Skeletal muscle tissue (tissue), 4 donors: ENCODE data around the gene TMEM165. TPM values are rescaled to one million over a fixed set of nuclear protein-coding genes. Genes with fewer than 3 reads are reported as not detected.

ENCODE experiments used
- H3K27ac ChIP-seq: one replicate; pipeline ENCODE4 v1.7.0; 2013; ENCODE audit warnings: mild to moderate bottlenecking, low read depth, low read length, inconsistent platforms
- H3K27me3 ChIP-seq, 3 donors: one replicate each; pipeline ENCODE4 v1.7.0; 2013; ENCODE audit warnings: low read length in 3 of 3; ENCODE audit not compliant: control insufficient read depth in 3 of 3, insufficient read depth in 3 of 3
- H3K36me3 ChIP-seq, 3 donors: one replicate each; pipeline ENCODE4 v1.7.0; 2013; ENCODE audit warnings: low read length in 3 of 3; ENCODE audit not compliant: control insufficient read depth in 3 of 3, insufficient read depth in 3 of 3
- H3K4me1 ChIP-seq, 3 donors: one replicate each; pipeline ENCODE4 v1.7.0; 2013; ENCODE audit warnings: low read length in 3 of 3, mild to moderate bottlenecking in 3 of 3; ENCODE audit not compliant: control insufficient read depth in 3 of 3, insufficient read depth in 3 of 3
- H3K4me3 ChIP-seq, 3 donors: one replicate each; pipeline ENCODE4 v1.7.0; 2013; ENCODE audit warnings: low read length in 3 of 3
- H3K9ac ChIP-seq, 3 donors: one replicate each; pipeline ENCODE4 v1.7.0; 2013; ENCODE audit warnings: low read length in 3 of 3, mild to moderate bottlenecking in 3 of 3, moderate library complexity in 2 of 3, low read depth in 1 of 3
- H3K9me3 ChIP-seq, 3 donors: one replicate each; pipeline ENCODE4 v1.7.0; 2013; ENCODE audit warnings: low read length in 3 of 3; ENCODE audit not compliant: control insufficient read depth in 3 of 3
- total RNA-seq: library from RNA; depleted of rRNA; stranded (reverse); fragments of >200 nt; gene quantifications from one replicate; pipeline ENCODE4 v1.2.3, GENCODE V29; 2014
- donor health status: Osteomylitis.

Gene TMEM165
- total RNA-seq, 1 donor from 2014 or later: 88.7 TPM

GRCh38 chr4:55424791-55425190 lies 29.0 kb downstream of the TMEM165 start:
- Histone ChIP-seq H3K36me3 (peaks cover 18 to 24% (median 21%) of the 10 kb centered on the region in 3 donors), H3K4me1 (no peaks in the 10 kb centered on the region), H3K27me3 (no peaks in the 10 kb centered on the region), H3K9ac (no peak overlapping the region), H3K9me3 (no peaks in the 10 kb centered on the region), H3K4me3 (no peak overlapping the region), H3K27ac (no peak overlapping the region)

- H3K9me3 ChIP-seq: no peaks in the 10 kb centered on the region
- no peaks in the 10 kb centered on the region for H3K4me1 ChIP-seq
- no peak overlapping the region for H3K27ac ChIP-seq
- no peak overlapping the region for H3K9ac ChIP-seq
- no peaks in the 10 kb centered on the region for H3K27me3 ChIP-seq
- no peak overlapping the region for H3K4me3 ChIP-seq
- peaks cover 6 to 38% (median 13%) of the 10 kb centered on the region in 3 donors for H3K36me3 ChIP-seq
Measured at GRCh38 chr4:55431710-55432336, 36.1 kb downstream of the TMEM165 start.

GRCh38 chr4:55435141-55435841 lies 39.5 kb downstream of the TMEM165 start:
- Histone ChIP-seq H3K9me3 (no peaks in the 10 kb centered on the region), H3K27ac (no peak overlapping the region), H3K4me1 (no peaks in the 10 kb centered on the region), H3K27me3 (no peaks in the 10 kb centered on the region), H3K9ac (no peak overlapping the region), H3K36me3 (peaks cover 6 to 29% (median 11%) of the 10 kb centered on the region in 3 donors), H3K4me3 (no peak overlapping the region)

GRCh38 chr4:55437356-55437796 lies 41.6 kb downstream of the TMEM165 start:
- Histone ChIP-seq H3K4me3 (no peak overlapping the region), H3K27ac (no peak overlapping the region), H3K9me3 (no peaks in the 10 kb centered on the region), H3K4me1 (no peaks in the 10 kb centered on the region), H3K36me3 (peaks cover 8 to 25% (median 23%) of the 10 kb centered on the region in 3 donors), H3K9ac (no peak overlapping the region), H3K27me3 (no peaks in the 10 kb centered on the region)

GRCh38 chr4:55437823-55438222 lies 42.1 kb downstream of the TMEM165 start:
- peaks cover 8 to 26% (median 23%) of the 10 kb centered on the region in 3 donors for H3K36me3 ChIP-seq

GRCh38 chr4:55438314-55438713 lies 42.6 kb downstream of the TMEM165 start:
- Histone ChIP-seq H3K4me3 (no peak overlapping the region), H3K9me3 (no peaks in the 10 kb centered on the region), H3K27ac (no peak overlapping the region), H3K27me3 (no peaks in the 10 kb centered on the region), H3K9ac (no peak overlapping the region), H3K36me3 (peaks cover 8 to 26% (median 22%) of the 10 kb centered on the region in 3 donors), H3K4me1 (no peaks in the 10 kb centered on the region)

More at GRCh38 chr4:55437823-55438222, 42.1 kb downstream of the TMEM165 start:
- H3K9ac ChIP-seq: no peak overlapping the region
- no peaks in the 10 kb centered on the region for H3K4me1 ChIP-seq
- H3K4me3 ChIP-seq: no peak overlapping the region
- no peak overlapping the region for H3K27ac ChIP-seq
- H3K9me3 ChIP-seq: no peaks in the 10 kb centered on the region
- H3K27me3 ChIP-seq: no peaks in the 10 kb centered on the region

- Histone ChIP-seq H3K36me3 (peaks cover 8 to 26% (median 24%) of the 10 kb centered on the region in 3 donors), H3K27me3 (no peaks in the 10 kb centered on the region)
Measured at GRCh38 chr4:55439023-55439422, 43.3 kb downstream of the TMEM165 start.

GRCh38 chr4:55440786-55441185 lies 45.0 kb downstream of the TMEM165 start:
- Histone ChIP-seq H3K4me1 (no peaks in the 10 kb centered on the region), H3K9me3 (no peaks in the 10 kb centered on the region), H3K9ac (no peak overlapping the region), H3K4me3 (no peak overlapping the region), H3K27me3 (no peaks in the 10 kb centered on the region), H3K27ac (no peak overlapping the region), H3K36me3 (peaks cover 4 to 17% (median 15%) of the 10 kb centered on the region in 3 donors)

More at GRCh38 chr4:55439023-55439422, 43.3 kb downstream of the TMEM165 start:
- Histone ChIP-seq H3K4me3 (no peak overlapping the region), H3K9me3 (no peaks in the 10 kb centered on the region), H3K27ac (no peak overlapping the region), H3K9ac (no peak overlapping the region), H3K4me1 (no peaks in the 10 kb centered on the region)

- Histone ChIP-seq H3K9me3 (no peaks in the 10 kb centered on the region), H3K27ac (no peak overlapping the region), H3K4me1 (no peaks in the 10 kb centered on the region), H3K27me3 (no peaks in the 10 kb centered on the region), H3K9ac (no peak overlapping the region), H3K36me3 (peaks cover 2 to 18% (median 17%) of the 10 kb centered on the region in 3 donors), H3K4me3 (no peak overlapping the region)
Measured at GRCh38 chr4:55442541-55442940, 46.8 kb downstream of the TMEM165 start.

GRCh38 chr4:55444827-55445226 lies 49.1 kb downstream of the TMEM165 start:
- no peak overlapping the region for H3K9ac ChIP-seq
- H3K9me3 ChIP-seq: no peaks in the 10 kb centered on the region
- H3K27ac ChIP-seq: no peak overlapping the region
- peaks cover 2 to 31% (median 26%) of the 10 kb centered on the region in 3 donors for H3K36me3 ChIP-seq
- H3K4me3 ChIP-seq: no peak overlapping the region
- no peaks in the 10 kb centered on the region for H3K27me3 ChIP-seq
- H3K4me1 ChIP-seq: no peaks in the 10 kb centered on the region
